ENCODE measurements around the gene CFAP77.

GRCh38 chr9:132552041-132552440, 142.0 kb downstream of the CFAP77 start:
- TF ChIP-seq CHD2 (IDR thresholded peaks at IDR 0.05; ENCODE audit: low read length) = no peak
- TF ChIP-seq EZH2 (IDR thresholded peaks at IDR 0.05; ENCODE audit: low read depth, low read length, severe bottlenecking) = no peak
- TF ChIP-seq EP300 (IDR thresholded peaks at IDR 0.05; ENCODE audit: borderline replicate concordance in 1 of 2, low read depth in 2 of 2, low read length in 2 of 2) = no peak

Data from H1 (cell line).